HUDEP-2 (cell line): Measurements from ENCODE around the gene SYTL3.
"Not testable (repeated sequence)": the region's sequence is repeated elsewhere in the genome, so short reads cannot be mapped to it uniquely, and the experiment has no call there.

ENCODE experiments used
- DNase-seq, 76 experiments: peaks; one replicate each; lab custom pipeline; 2025; ENCODE audit not compliant: unreplicated experiment in 76 of 76; lab: John Stamatoyannopoulos, UW

Gene SYTL3

GRCh38 chr6:158661156-158661685 is 11.4 kb downstream of the SYTL3 start:
- no peak for DNase-seq

- no peak for DNase-seq
Observed at GRCh38 chr6:158662607-158662953, 12.7 kb downstream of the SYTL3 start.

- DNase-seq: no peak
Observed at GRCh38 chr6:158662954-158663624, 13.2 kb downstream of the SYTL3 start.

- no peak for DNase-seq
Observed at GRCh38 chr6:158663625-158664165, 13.8 kb downstream of the SYTL3 start.

GRCh38 chr6:158665332-158665731 is 15.5 kb downstream of the SYTL3 start:
- DNase-seq: no peak

- DNase-seq: no peak
Observed at GRCh38 chr6:158666628-158667359, 16.9 kb downstream of the SYTL3 start.

- no peak for DNase-seq
Observed at GRCh38 chr6:158667360-158667981, 17.6 kb downstream of the SYTL3 start.

- DNase-seq: no peak
Observed at GRCh38 chr6:158668707-158669103, 18.9 kb downstream of the SYTL3 start.

GRCh38 chr6:158669145-158670035 is 19.5 kb downstream of the SYTL3 start:
- no peak for DNase-seq

GRCh38 chr6:158672119-158672518 is 22.3 kb downstream of the SYTL3 start:
- DNase-seq: not testable (repeated sequence)

- DNase-seq: no peak
Observed at GRCh38 chr6:158672726-158673125, 22.9 kb downstream of the SYTL3 start.

GRCh38 chr6:158674342-158675131 is 24.7 kb downstream of the SYTL3 start:
- DNase-seq: no peak

GRCh38 chr6:158677094-158677493 is 27.2 kb downstream of the SYTL3 start:
- not testable (repeated sequence) for DNase-seq

GRCh38 chr6:158677906-158678578 is 28.2 kb downstream of the SYTL3 start:
- DNase-seq: no peak

GRCh38 chr6:158680015-158680414 is 30.2 kb downstream of the SYTL3 start:
- no peak for DNase-seq

- no peak for DNase-seq
Observed at GRCh38 chr6:158680481-158680880, 30.6 kb downstream of the SYTL3 start.

GRCh38 chr6:158684311-158684710 is 34.5 kb downstream of the SYTL3 start:
- DNase-seq: no peak

GRCh38 chr6:158684745-158685324 is 35.0 kb downstream of the SYTL3 start:
- DNase-seq: no peak

- no peak for DNase-seq
Observed at GRCh38 chr6:158686311-158686710, 36.5 kb downstream of the SYTL3 start.
